ENCODE results near the gene KRT84. TPM values are rescaled to one million over a fixed set of nuclear protein-coding genes. Genes with fewer than 3 reads are reported as not detected.

Gene KRT84
- total RNA-seq, 3 donors from 2014 or later (not counting 1 experiment from before 2014, with no cell fraction given), result not detected

DNA sequence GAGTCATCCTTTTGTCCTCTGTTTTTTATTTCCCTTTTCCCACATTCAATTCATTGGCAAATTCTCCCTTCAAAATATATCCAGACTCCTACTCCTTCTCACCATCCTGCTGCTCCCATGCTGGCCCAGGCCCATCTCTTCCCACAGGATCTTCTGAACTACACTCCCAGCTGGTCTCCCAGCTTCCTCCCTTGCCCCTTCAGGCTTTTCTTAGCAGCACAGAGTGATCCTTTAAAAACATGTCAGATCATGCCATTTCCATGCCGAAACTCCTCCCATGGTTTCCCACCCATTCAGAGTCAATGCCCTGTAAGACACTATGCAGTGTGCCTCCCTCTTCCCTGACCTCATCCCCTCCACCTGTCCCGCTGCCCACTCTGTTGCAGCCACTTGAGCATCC is 2.4 kb upstream of the KRT84 start:
- WGBS (ENCODE audit: insufficient coverage), result 81% methylated on average over 2 of the region's 2 CpGs
- Mint-ChIP-seq H3K27ac (no peak overlapping the region), H3K9me3 (no peaks in the 10 kb centered on the region), H3K27me3 (ENCODE audit: low read depth in 2 of 2) (peaks cover 0 to 7% of the 10 kb centered on the region in 2 donors), H3K4me3 (no peak overlapping the region), H3K36me3 (no peaks in the 10 kb centered on the region), H3K4me1 (peaks cover 5% of the 10 kb centered on the region in 2 donors)
- no peaks in the 10 kb centered on the region for H3K9me3 ChIP-seq (ENCODE audit: control insufficient read depth, insufficient read depth, low read length)
- ATAC-seq (no peak), DNase-seq (no peak)
- H3K4me1 ChIP-seq (ENCODE audit: control insufficient read depth, insufficient read depth, low read length), result peaks cover 6% of the 10 kb centered on the region
- no peaks in the 10 kb centered on the region for H3K36me3 ChIP-seq (ENCODE audit: control insufficient read depth, insufficient read depth, low read length)
- intact Hi-C loops (cut with micrococcal nuclease), result no loop called here
- TF ChIP-seq, protein P1, sequence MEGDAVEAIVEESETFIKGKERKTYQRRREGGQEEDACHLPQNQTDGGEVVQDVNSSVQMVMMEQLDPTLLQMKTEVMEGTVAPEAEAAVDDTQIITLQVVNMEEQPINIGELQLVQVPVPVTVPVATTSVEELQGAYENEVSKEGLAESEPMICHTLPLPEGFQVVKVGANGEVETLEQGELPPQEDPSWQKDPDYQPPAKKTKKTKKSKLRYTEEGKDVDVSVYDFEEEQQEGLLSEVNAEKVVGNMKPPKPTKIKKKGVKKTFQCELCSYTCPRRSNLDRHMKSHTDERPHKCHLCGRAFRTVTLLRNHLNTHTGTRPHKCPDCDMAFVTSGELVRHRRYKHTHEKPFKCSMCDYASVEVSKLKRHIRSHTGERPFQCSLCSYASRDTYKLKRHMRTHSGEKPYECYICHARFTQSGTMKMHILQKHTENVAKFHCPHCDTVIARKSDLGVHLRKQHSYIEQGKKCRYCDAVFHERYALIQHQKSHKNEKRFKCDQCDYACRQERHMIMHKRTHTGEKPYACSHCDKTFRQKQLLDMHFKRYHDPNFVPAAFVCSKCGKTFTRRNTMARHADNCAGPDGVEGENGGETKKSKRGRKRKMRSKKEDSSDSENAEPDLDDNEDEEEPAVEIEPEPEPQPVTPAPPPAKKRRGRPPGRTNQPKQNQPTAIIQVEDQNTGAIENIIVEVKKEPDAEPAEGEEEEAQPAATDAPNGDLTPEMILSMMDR (IDR thresholded peaks at IDR 0.05), result no peak
- no peak overlapping the region for H3K4me3 ChIP-seq (ENCODE audit: low read length)
- H3K27me3 ChIP-seq (ENCODE audit: control insufficient read depth, insufficient read depth, low read length), result no peaks in the 10 kb centered on the region
- H3K27ac ChIP-seq (ENCODE audit: low read length), result no peak overlapping the region

DNA sequence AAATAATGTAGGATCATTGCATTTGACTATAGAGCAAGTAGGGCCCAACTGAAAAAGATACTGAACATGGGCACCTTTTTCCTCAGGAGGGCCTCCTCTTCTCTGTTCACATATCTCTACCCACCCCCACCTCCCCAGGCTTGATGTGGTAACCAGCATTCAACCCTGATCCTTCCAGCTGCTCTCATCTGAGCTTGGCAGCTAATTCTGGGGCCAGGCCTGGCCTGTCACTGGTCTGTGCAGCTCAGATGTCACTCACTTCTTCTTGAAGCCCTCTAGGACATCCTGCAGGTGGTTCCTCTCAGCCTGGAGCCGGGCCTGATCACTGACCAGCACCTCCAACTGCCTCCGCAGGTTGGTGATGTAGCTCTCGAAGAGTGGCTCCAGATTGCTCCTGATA is 2.1 kb downstream of the KRT84 start:
- H3K27me3 Mint-ChIP-seq (ENCODE audit: low read depth in 2 of 2), result peaks cover 13% of the 10 kb centered on the region in 2 donors
- no peak for DNase-seq
- H3K36me3 Mint-ChIP-seq, result no peaks in the 10 kb centered on the region
- H3K4me3 Mint-ChIP-seq, result no peak overlapping the region
- Histone ChIP-seq H3K36me3 (ENCODE audit: control insufficient read depth, insufficient read depth, low read length) (no peaks in the 10 kb centered on the region), H3K4me1 (ENCODE audit: control insufficient read depth, insufficient read depth, low read length) (peaks cover 12% of the 10 kb centered on the region), H3K4me3 (ENCODE audit: low read length) (no peak overlapping the region), H3K9me3 (ENCODE audit: control insufficient read depth, insufficient read depth, low read length) (no peaks in the 10 kb centered on the region), H3K27me3 (ENCODE audit: control insufficient read depth, insufficient read depth, low read length) (no peaks in the 10 kb centered on the region), H3K27ac (ENCODE audit: low read length) (no peak overlapping the region)
- H3K9me3 Mint-ChIP-seq, result no peaks in the 10 kb centered on the region
- H3K4me1 Mint-ChIP-seq, result peaks cover 8 to 9% of the 10 kb centered on the region in 2 donors
- 86% methylated on average over 3 of the region's 3 CpGs for WGBS (ENCODE audit: insufficient coverage)
- ATAC-seq, result no peak
- TF ChIP-seq, protein P1 (IDR thresholded peaks at IDR 0.05), result no peak
- no peak overlapping the region for H3K27ac Mint-ChIP-seq
- intact Hi-C loops (cut with micrococcal nuclease), result no loop called here

DNA sequence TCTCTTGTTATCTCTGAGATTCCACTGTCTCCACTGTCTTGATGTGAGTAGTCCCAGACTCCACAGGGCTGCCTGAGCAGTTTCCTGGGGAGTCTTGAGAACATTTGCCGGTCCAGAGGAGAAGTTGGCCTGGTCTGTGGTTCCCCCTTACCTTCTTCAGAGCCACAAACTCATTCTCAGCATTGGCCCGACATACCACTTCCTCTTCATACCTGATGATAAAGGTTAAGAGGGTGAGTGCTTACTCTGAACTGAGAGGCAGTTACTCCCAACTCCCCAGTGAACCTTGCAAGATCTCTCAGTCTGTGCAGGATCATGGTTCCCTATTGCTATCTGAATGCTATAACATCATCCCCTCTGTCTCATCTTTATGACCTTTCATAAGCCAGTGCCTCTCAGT is 2.6 kb downstream of the KRT84 start:
- H3K4me3 ChIP-seq (ENCODE audit: low read length), result no peak overlapping the region
- TF ChIP-seq, protein P1 (IDR thresholded peaks at IDR 0.05), result no peak
- peak in 1 of 2 donors; percentile 30 for DNase-seq
- Mint-ChIP-seq H3K36me3 (no peaks in the 10 kb centered on the region), H3K4me3 (no peak overlapping the region), H3K9me3 (no peaks in the 10 kb centered on the region), H3K27me3 (ENCODE audit: low read depth in 2 of 2) (peaks cover 13% of the 10 kb centered on the region in 2 donors), H3K27ac (no peak overlapping the region), H3K4me1 (peaks cover 8 to 9% of the 10 kb centered on the region in 2 donors)
- H3K9me3 ChIP-seq (ENCODE audit: control insufficient read depth, insufficient read depth, low read length), result no peaks in the 10 kb centered on the region
- peaks cover 12% of the 10 kb centered on the region for H3K4me1 ChIP-seq (ENCODE audit: control insufficient read depth, insufficient read depth, low read length)
- 0% methylated on average over 1 of the region's 2 CpGs for WGBS (ENCODE audit: insufficient coverage)
- ATAC-seq, result no peak
- intact Hi-C loops (cut with micrococcal nuclease), result no loop called here
- no peaks in the 10 kb centered on the region for H3K27me3 ChIP-seq (ENCODE audit: control insufficient read depth, insufficient read depth, low read length)
- no peak overlapping the region for H3K27ac ChIP-seq (ENCODE audit: low read length)
- H3K36me3 ChIP-seq (ENCODE audit: control insufficient read depth, insufficient read depth, low read length), result no peaks in the 10 kb centered on the region

DNA sequence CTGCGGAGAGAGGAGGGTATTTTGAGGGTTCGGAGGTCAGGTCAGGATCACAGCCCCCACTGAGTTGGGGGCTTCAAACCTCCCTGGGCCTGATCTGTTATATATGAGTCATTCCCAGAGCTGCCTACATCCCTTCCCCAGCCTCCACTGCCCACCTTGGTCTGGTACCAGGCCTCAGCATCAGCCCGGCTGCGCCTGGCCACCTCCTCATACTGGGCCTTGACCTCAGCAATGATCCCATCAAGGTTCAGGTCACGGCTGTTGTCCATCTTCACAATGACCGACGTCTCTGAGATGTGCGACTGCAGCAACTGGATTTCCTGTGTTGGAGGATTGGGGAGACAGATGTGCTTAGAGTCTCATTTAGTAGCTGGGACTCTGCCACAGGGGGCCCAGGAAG is 4.2 kb downstream of the KRT84 start:
- H3K4me1 Mint-ChIP-seq, result peaks cover 8 to 9% of the 10 kb centered on the region in 2 donors
- intact Hi-C loops (cut with micrococcal nuclease), result no loop called here
- H3K36me3 ChIP-seq (ENCODE audit: control insufficient read depth, insufficient read depth, low read length), result no peaks in the 10 kb centered on the region

More for the DNA sequence above, 4.2 kb downstream of the KRT84 start:
- Mint-ChIP-seq H3K27ac (no peak overlapping the region), H3K4me3 (no peak overlapping the region), H3K36me3 (no peaks in the 10 kb centered on the region), H3K9me3 (no peaks in the 10 kb centered on the region), H3K27me3 (ENCODE audit: low read depth in 2 of 2) (peaks cover 24 to 27% of the 10 kb centered on the region in 2 donors)
- H3K4me1 ChIP-seq (ENCODE audit: control insufficient read depth, insufficient read depth, low read length), result peaks cover 12% of the 10 kb centered on the region
- no peak overlapping the region for H3K27ac ChIP-seq (ENCODE audit: low read length)
- TF ChIP-seq, protein P1 (IDR thresholded peaks at IDR 0.05), result no peak
- 92% methylated on average over 8 of the region's 8 CpGs for WGBS (ENCODE audit: insufficient coverage)
- no peaks in the 10 kb centered on the region for H3K9me3 ChIP-seq (ENCODE audit: control insufficient read depth, insufficient read depth, low read length)
- no peak for ATAC-seq
- H3K27me3 ChIP-seq (ENCODE audit: control insufficient read depth, insufficient read depth, low read length), result peaks cover 3% of the 10 kb centered on the region
- H3K4me3 ChIP-seq (ENCODE audit: low read length), result no peak overlapping the region
- DNase-seq, result no peak
